Measurements from ENCODE around the gene GPR142.

Gene GPR142

DNA sequence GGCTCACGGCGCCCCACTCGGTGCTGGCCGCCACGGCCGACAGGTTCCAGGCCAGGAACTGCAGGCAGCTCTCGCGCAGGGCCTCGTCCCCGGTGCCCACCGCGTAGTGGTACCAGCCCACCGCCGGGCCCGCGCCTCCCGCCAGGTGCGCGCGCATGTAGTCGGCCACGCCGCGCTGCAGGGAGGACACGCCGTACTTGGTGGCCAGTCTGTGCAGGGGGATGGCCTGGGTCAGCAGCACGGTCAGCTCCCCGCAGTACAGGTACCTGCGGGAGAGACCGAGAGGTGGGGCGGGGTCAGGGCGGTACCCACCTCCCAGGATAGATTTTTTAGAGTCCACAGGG lies 9.9 kb upstream of the GPR142 start:
- no peak for DNase-seq (ENCODE audit: low read depth)
- H3K4me3 ChIP-seq (ENCODE audit: low read depth, low read length), result no peak overlapping the region
- TF ChIP-seq, protein P1, sequence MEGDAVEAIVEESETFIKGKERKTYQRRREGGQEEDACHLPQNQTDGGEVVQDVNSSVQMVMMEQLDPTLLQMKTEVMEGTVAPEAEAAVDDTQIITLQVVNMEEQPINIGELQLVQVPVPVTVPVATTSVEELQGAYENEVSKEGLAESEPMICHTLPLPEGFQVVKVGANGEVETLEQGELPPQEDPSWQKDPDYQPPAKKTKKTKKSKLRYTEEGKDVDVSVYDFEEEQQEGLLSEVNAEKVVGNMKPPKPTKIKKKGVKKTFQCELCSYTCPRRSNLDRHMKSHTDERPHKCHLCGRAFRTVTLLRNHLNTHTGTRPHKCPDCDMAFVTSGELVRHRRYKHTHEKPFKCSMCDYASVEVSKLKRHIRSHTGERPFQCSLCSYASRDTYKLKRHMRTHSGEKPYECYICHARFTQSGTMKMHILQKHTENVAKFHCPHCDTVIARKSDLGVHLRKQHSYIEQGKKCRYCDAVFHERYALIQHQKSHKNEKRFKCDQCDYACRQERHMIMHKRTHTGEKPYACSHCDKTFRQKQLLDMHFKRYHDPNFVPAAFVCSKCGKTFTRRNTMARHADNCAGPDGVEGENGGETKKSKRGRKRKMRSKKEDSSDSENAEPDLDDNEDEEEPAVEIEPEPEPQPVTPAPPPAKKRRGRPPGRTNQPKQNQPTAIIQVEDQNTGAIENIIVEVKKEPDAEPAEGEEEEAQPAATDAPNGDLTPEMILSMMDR (IDR thresholded peaks at IDR 0.05; ENCODE audit: control insufficient read depth, extremely low read depth, insufficient read depth), result no peak

DNA sequence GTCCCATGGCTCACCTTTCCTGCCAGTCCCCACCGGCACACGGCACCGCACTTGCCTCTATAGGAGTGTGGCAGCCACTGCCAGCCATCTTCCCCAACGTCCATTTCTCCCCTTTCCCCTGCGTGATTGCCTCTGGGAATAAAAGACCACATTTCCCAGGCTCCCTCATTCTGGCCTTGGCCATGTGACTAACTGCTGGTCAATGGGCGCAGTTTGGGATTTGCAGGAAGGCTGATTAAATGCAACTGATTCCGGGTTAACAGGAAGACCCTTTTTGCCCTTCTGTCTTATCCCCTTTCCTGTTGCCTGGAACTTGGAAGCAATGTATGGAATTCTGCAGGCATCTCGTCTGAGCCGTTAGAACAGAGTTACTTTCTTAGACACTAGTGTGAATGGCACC lies 8.6 kb upstream of the GPR142 start:
- TF ChIP-seq, protein P1 (IDR thresholded peaks at IDR 0.05; ENCODE audit: control insufficient read depth, extremely low read depth, insufficient read depth), result no peak
- H3K4me3 ChIP-seq (ENCODE audit: low read depth, low read length), result no peak overlapping the region
- no peak for DNase-seq (ENCODE audit: low read depth)

DNA sequence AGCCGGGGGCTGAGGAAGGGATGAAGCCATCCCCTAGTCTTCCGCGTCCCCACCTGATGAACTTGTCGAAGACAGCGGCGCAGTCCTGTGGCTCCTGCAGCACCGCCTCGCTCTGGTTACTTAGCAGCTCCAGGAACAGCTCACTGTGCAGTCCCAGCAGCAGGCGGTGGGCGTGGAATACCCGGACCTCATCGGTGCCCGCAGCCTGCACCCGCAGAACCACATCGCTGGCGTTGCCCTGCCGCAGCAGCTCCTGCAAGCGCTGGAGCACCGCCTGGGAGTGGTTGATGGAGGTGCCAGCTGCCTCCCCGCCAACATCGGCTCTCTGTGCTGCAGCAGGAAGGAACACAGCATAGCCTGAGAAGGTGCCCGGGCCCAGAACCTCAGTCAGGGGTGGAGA lies 7.4 kb upstream of the GPR142 start:
- no peak for DNase-seq (ENCODE audit: low read depth)
- H3K4me3 ChIP-seq (ENCODE audit: low read depth, low read length), result no peak overlapping the region
- TF ChIP-seq, protein P1 (IDR thresholded peaks at IDR 0.05; ENCODE audit: control insufficient read depth, extremely low read depth, insufficient read depth), result no peak

DNA sequence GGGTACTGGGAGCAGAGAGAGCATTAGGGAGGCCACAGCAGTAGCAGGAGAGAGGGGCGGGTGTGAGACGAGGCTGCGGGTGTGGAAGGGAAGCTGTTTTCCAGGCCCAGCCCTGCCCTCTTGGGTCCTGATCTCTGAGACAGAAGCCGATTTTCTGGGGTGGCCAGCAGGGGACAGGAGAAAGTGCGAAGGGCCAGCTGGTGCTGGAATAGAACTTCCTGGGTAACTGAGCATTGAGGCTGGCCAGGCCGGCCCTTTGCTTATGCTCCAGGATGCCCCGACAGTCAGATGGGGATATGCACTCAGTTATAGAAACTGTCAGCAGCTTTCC lies 6.4 kb upstream of the GPR142 start:
- no peak for DNase-seq (ENCODE audit: low read depth)
- TF ChIP-seq, protein P1 (IDR thresholded peaks at IDR 0.05; ENCODE audit: control insufficient read depth, extremely low read depth, insufficient read depth), result no peak
- H3K4me3 ChIP-seq (ENCODE audit: low read depth, low read length), result no peak overlapping the region

DNA sequence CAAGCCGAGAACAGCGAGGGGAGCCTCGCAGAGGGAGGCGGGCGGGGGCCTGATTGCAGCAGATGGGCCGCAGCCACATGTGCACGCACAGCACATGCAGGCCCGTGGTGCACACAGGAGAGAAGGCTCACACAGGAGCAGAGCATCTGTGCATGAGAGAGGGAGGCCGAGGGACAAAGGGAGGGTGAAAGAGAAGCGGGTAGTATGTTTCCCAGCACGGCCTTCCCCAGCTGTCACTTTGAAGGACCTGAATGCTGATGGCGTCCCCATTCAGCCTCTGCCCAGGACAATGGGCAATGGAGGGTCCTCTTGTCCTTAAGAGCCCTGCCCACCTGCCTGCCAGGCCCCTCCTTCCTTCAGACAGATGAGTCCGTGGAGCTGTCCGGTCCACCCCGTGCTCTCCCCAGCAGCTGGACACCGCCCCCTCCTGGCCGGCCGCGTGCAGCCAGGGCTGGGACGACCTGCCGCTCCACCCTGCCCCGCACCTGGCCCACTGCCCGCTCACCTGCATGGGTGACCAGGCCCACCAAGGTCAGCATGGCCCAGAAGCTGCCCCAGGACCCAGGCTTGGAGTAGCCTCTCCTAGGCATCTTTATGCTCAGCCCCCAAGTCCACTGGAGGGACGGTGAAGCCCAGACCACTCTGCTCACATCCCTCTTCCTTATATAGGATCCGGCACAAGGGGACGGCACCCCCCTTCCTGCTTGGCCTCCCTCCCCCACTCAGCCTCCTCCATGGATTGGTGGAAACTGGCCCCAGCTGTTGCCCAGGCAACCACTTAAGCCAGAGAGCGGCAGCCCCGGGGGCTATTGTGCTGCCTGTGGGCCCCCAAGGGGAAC lies 5.9 kb upstream of the GPR142 start, which contains the start of gene BTBD17:
TSS of gene BTBD17 (minus strand) at position 639 of the 839 bp plus-strand sequence. CDS start at position 590, 49 bp downstream.
- no peak within 1 kb of the TSS for H3K4me3 ChIP-seq (ENCODE audit: low read depth, low read length)
- no peak for DNase-seq (ENCODE audit: low read depth)
- TF ChIP-seq, protein P1 (IDR thresholded peaks at IDR 0.05; ENCODE audit: control insufficient read depth, extremely low read depth, insufficient read depth), result peak; percentile 92

DNA sequence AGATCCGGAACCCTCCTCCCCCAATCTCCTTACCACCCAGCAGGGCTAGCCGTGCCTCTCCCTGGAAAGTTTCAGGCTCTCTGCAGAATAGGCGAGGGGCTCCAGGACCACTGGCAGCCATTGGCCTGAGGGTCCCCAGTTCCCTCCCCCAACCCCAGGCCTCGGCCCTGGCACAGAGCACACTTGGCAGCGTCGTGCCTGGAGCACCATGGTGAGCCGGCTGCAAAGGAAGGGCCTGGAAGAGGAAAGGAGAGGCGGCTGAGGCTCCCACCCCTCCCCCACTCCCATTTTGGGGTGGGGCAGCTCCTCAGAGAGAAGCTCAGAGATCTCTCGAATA lies 5.3 kb upstream of the GPR142 start:
- TF ChIP-seq, protein P1 (IDR thresholded peaks at IDR 0.05; ENCODE audit: control insufficient read depth, extremely low read depth, insufficient read depth), result no peak
- no peak for DNase-seq (ENCODE audit: low read depth)
- no peak overlapping the region for H3K4me3 ChIP-seq (ENCODE audit: low read depth, low read length)

Data from LNCaP clone FGC (cell line).